Measurements from ENCODE around the gene BSPH1.
"Not testable (repeated sequence)": the region's sequence is repeated elsewhere in the genome, so short reads cannot be mapped to it uniquely, and the experiment has no call there.

Gene BSPH1

GRCh38 chr19:47928581-47928980 is 63.4 kb downstream of the BSPH1 start:
- intact Hi-C loops (cut with DNase I); DNase-seq: not testable (repeated sequence)

- intact Hi-C loops (cut with DNase I); DNase-seq: not testable (repeated sequence)
These were observed 71.9 kb downstream of the BSPH1 start for GRCh38 chr19:47920107-47920506.

All from posterior cingulate gyrus (tissue), 11 donors.